ENCODE data around the gene RAET1L.
"Not testable (repeated sequence)": the region's sequence is repeated elsewhere in the genome, so short reads cannot be mapped to it uniquely, and the experiment has no call there.

Gene RAET1L

GRCh38 chr6:149991472-149991795 is 33.9 kb downstream of the RAET1L start:
- not testable (repeated sequence) for DNase-seq (ENCODE audit: low read depth)

- DNase-seq (ENCODE audit: low read depth), result no peak
Observed at GRCh38 chr6:149990661-149991471, 34.5 kb downstream of the RAET1L start.

- no peak for DNase-seq (ENCODE audit: low read depth)
Observed at GRCh38 chr6:149990212-149990660, 35.1 kb downstream of the RAET1L start.

- DNase-seq (ENCODE audit: low read depth), result no peak
Observed at GRCh38 chr6:149988550-149989346, 36.6 kb downstream of the RAET1L start.

- DNase-seq (ENCODE audit: low read depth), result no peak
Observed at GRCh38 chr6:149987602-149988107, 37.7 kb downstream of the RAET1L start.

- no peak for DNase-seq (ENCODE audit: low read depth)
Observed at GRCh38 chr6:149985481-149985937, 39.8 kb downstream of the RAET1L start.

GRCh38 chr6:149984773-149985172 is 40.6 kb downstream of the RAET1L start:
- no peak for DNase-seq (ENCODE audit: low read depth)

GRCh38 chr6:149983145-149983544 is 42.2 kb downstream of the RAET1L start:
- no peak for DNase-seq (ENCODE audit: low read depth)

- no peak for DNase-seq (ENCODE audit: low read depth)
Observed at GRCh38 chr6:149979293-149979692, 46.0 kb downstream of the RAET1L start.

- no peak for DNase-seq (ENCODE audit: low read depth)
Observed at GRCh38 chr6:149978610-149979009, 46.7 kb downstream of the RAET1L start.

GRCh38 chr6:149977221-149977620 is 48.1 kb downstream of the RAET1L start:
- no peak for DNase-seq (ENCODE audit: low read depth)

- DNase-seq (ENCODE audit: low read depth), result no peak
Observed at GRCh38 chr6:149975400-149975799, 49.9 kb downstream of the RAET1L start.

GRCh38 chr6:149974825-149975224 is 50.5 kb downstream of the RAET1L start:
- DNase-seq (ENCODE audit: low read depth), result no peak

- DNase-seq (ENCODE audit: low read depth), result not testable (repeated sequence)
Observed at GRCh38 chr6:149974394-149974793, 50.9 kb downstream of the RAET1L start.

- no peak for DNase-seq (ENCODE audit: low read depth)
Observed at GRCh38 chr6:149969635-149970034, 55.7 kb downstream of the RAET1L start.

GRCh38 chr6:149968909-149969308 is 56.4 kb downstream of the RAET1L start:
- not testable (repeated sequence) for DNase-seq (ENCODE audit: low read depth)
